ENCODE results near the gene TMED1. TPM values are rescaled to one million over a fixed set of nuclear protein-coding genes. Genes with fewer than 3 reads are reported as not detected.

The TMED1 gene
- polyA plus RNA-seq, 2 of the 4 experiments (the other 2 are of a cell fraction) = 29.9 to 37.0 TPM

DNA sequence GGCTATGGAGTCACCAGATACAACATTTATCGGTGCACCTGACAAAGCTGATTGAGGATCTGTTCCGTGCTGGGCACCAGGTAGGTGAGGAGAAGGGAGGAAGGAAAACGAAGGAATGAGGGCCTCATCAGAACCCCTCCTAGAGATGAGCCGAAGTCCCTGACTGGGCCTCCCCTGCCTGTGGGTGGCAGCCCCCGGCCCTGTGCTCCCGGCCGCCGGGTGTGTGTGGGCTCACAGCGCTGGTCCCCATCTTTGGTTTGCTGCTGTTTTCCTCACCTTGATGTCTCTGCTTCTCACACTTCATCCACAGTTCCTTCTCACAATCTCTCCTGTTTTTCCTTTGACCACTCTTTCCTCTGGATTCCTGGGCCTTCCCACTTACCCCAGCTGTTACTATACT, 32.8 kb downstream of the TMED1 start:
- DNase-seq (ENCODE audit: low read depth in 1 of 2, low spot score in 1 of 2) = no peak
- no peaks in the 10 kb centered on the region for H3K4me1 ChIP-seq
- TF ChIP-seq ZFP36 (IDR thresholded peaks at IDR 0.05; ENCODE audit: borderline replicate concordance, partially characterized antibody) (no peak), TP53 (CRISPR knock-in tag; IDR thresholded peaks at IDR 0.05) (no peak), RARB (CRISPR knock-in tag; IDR thresholded peaks at IDR 0.05) (no peak), RNF2 (IDR thresholded peaks at IDR 0.05; ENCODE audit: borderline replicate concordance, low read depth) (no peak), HOXB13 (CRISPR knock-in tag; IDR thresholded peaks at IDR 0.05; ENCODE audit: low read depth) (no peak), EHF (CRISPR knock-in tag; IDR thresholded peaks at IDR 0.05) (no peak), FOSL2 (IDR thresholded peaks at IDR 0.05) (no peak), FOSL2 (CRISPR knock-in tag; IDR thresholded peaks at IDR 0.05) (no peak), ESRRA (IDR thresholded peaks at IDR 0.05; ENCODE audit: borderline replicate concordance, low read length) (no peak), KDM1A (IDR thresholded peaks at IDR 0.05; ENCODE audit: low read depth) (no peak), RAD21 (conservative IDR thresholded peaks at IDR 0.05 in 1 of 2, IDR thresholded peaks at IDR 0.05 in 1 of 2) (no peak), MAFK (IDR thresholded peaks at IDR 0.05; ENCODE audit: partially characterized antibody) (no peak), JUN (IDR thresholded peaks at IDR 0.05) (no peak), CEBPB (IDR thresholded peaks at IDR 0.05) (no peak), EHMT2 (IDR thresholded peaks at IDR 0.05; ENCODE audit: low read depth) (no peak)
- H3K4me2 ChIP-seq = no peak overlapping the region
- WGBS (ENCODE audit: missing lambda C conversion rate) = 97% methylated on average over 9 of the region's 9 CpGs
- no peaks in the 10 kb centered on the region for H3K9me3 ChIP-seq
- no peak for FAIRE-seq
- H3K27ac ChIP-seq = no peak overlapping the region
- ChIA-PET CTCF (interaction anchor here (1.8 kb wide), 1 partner anchor 86 kb away, joined by 5 read pairs; the partner anchor contains the start of gene DNM2), POLR2A (no interaction called here)
- H3K4me3 ChIP-seq = no peak overlapping the region
- no peak for ATAC-seq

DNA sequence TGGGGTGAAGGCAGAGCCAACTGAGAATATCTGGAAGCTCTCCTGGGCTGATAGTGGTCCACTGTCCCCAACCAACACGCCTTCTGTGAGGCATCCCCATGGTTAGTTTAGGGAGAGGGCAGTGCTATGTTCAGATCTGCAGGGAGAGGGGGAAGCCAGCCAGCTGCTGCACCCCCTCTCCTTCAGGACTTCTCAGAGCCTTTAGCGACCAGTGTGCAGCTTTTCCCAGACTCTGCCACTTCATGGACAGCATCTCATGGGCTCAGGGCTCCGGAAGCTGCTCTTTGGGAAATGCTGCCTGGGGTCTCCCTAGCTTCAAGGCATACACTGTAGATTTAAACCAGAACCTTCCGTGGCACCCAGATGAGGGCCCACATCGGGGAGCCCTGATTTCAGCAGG, 33.5 kb downstream of the TMED1 start:
- ChIA-PET POLR2A (no interaction called here), CTCF (interaction anchor here (1.8 kb wide), 1 partner anchor 85 kb away, joined by 5 read pairs; the partner anchor contains the start of gene DNM2)
- no peak for TF ChIP-seq HOXB5 (CRISPR knock-in tag; IDR thresholded peaks at IDR 0.05)
- no peak for TF ChIP-seq RAD21 (conservative IDR thresholded peaks at IDR 0.05 in 1 of 2, IDR thresholded peaks at IDR 0.05 in 1 of 2)
- no peak for TF ChIP-seq MAZ (IDR thresholded peaks at IDR 0.05; ENCODE audit: borderline replicate concordance, low read depth, low read length)
- no peak for TF ChIP-seq ZFP36 (IDR thresholded peaks at IDR 0.05; ENCODE audit: borderline replicate concordance, partially characterized antibody)
- no peak for TF ChIP-seq FOSL2 (IDR thresholded peaks at IDR 0.05)
- TF ChIP-seq FOSL2 (CRISPR knock-in tag; IDR thresholded peaks at IDR 0.05) = no peak
- no peak for TF ChIP-seq BHLHE40 (IDR thresholded peaks at IDR 0.05; ENCODE audit: low read depth, low read length)
- TF ChIP-seq NPAS2 (CRISPR knock-in tag; IDR thresholded peaks at IDR 0.05; ENCODE audit: borderline replicate concordance) = no peak
- TF ChIP-seq ESRRA (IDR thresholded peaks at IDR 0.05; ENCODE audit: borderline replicate concordance, low read length) = no peak
- TF ChIP-seq NFE2L2 (conservative IDR thresholded peaks at IDR 0.05; ENCODE audit: low read length) = no peak
- TF ChIP-seq CEBPB (IDR thresholded peaks at IDR 0.05) = no peak
- TF ChIP-seq PBX3 (IDR thresholded peaks at IDR 0.05) = no peak
- no peak for TF ChIP-seq ZNF302 (CRISPR knock-in tag; IDR thresholded peaks at IDR 0.05)
- TF ChIP-seq HDAC2 (IDR thresholded peaks at IDR 0.05) = no peak
- no peak for TF ChIP-seq KDM1A (IDR thresholded peaks at IDR 0.05; ENCODE audit: low read depth)
- no peak for TF ChIP-seq EHMT2 (IDR thresholded peaks at IDR 0.05; ENCODE audit: low read depth)
- TF ChIP-seq, protein P1, sequence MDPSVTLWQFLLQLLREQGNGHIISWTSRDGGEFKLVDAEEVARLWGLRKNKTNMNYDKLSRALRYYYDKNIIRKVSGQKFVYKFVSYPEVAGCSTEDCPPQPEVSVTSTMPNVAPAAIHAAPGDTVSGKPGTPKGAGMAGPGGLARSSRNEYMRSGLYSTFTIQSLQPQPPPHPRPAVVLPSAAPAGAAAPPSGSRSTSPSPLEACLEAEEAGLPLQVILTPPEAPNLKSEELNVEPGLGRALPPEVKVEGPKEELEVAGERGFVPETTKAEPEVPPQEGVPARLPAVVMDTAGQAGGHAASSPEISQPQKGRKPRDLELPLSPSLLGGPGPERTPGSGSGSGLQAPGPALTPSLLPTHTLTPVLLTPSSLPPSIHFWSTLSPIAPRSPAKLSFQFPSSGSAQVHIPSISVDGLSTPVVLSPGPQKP (IDR thresholded peaks at IDR 0.05; ENCODE audit: low read depth, low read length) = no peak
- 88% methylated on average over 1 of the region's 5 CpGs for WGBS (ENCODE audit: missing lambda C conversion rate)
- DNase-seq (ENCODE audit: low read depth in 1 of 2, low spot score in 1 of 2) (no peak), ATAC-seq (no peak), FAIRE-seq (no peak)
- Histone ChIP-seq H3K4me2 (no peak overlapping the region), H3K4me3 (no peak overlapping the region), H3K9me3 (no peaks in the 10 kb centered on the region), H3K4me1 (no peaks in the 10 kb centered on the region), H3K27ac (no peak overlapping the region)

Data from A549 (cell line).